Inflammatory macrophage treated with lipopolysaccharide for 4 hours (primary cell): ENCODE data around the gene ABCA7.
"Not testable (repeated sequence)": the region's sequence is repeated elsewhere in the genome, so short reads cannot be mapped to it uniquely, and the experiment has no call there.

ENCODE experiments used
- DNase-seq: peaks from one replicate; pipeline ENCODE4 v3.0.0-alpha.2; 2020

ABCA7 gene

GRCh38 chr19:1017115-1017905, 22.6 kb upstream of the ABCA7 start:
- no peak for DNase-seq

GRCh38 chr19:1017906-1018305, 22.0 kb upstream of the ABCA7 start:
- no peak for DNase-seq

- no peak for DNase-seq
These were observed 21.5 kb upstream of the ABCA7 start for GRCh38 chr19:1018393-1018792.

DNA sequence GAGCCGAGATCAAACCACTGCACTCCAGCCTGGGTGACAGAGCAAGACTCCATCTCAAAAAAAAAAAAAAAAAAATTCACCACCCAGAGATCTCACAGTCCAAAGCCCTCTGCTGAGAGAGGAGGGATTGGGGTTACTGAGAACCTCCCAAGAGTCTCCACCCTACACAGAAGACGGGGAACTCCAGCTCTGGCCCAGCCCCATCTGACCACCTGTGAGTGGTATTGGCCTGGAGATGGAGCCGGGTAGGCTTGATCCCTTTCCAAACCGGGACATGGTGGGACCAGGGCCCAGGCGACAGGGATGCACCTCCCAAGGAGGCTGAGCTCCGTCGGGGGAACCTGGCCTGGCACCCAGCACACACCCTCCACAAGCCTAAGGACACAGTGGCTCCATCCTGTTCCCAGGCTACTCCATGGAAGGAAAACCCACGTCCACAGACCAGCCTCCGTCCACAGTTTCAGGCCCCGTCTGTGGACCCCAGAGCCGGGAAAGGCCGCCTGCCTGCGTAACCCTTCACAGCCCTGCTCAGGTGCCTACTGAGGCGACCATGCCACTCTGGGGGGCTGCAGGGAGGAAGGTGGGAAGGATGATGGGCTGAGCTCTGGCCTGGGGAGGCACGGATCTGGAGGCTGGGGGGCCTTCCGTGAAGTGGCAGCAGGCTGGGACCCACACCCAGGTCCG, 20.8 kb upstream of the ABCA7 start:
- DNase-seq, result no peak

DNA sequence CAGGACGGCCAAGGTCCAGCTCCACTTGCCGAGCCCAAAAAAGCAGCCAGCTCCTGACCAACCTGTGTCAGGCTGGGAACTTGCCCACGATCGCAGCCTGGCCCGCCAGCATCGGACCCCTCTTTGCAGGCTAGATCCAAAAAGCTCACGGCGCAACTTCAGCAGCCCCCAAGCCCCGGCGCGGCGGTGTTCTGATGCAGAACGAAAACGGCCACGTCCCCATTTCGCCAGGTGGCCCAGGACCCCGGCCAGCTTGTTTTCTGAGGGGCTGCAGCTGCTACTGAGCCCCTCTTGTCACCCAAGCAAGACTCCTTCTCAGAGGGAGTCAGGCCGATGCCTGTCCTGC, 20.3 kb upstream of the ABCA7 start:
- no peak for DNase-seq

- peak; percentile 42 for DNase-seq
These were observed 19.7 kb upstream of the ABCA7 start for GRCh38 chr19:1019980-1020867.

DNA sequence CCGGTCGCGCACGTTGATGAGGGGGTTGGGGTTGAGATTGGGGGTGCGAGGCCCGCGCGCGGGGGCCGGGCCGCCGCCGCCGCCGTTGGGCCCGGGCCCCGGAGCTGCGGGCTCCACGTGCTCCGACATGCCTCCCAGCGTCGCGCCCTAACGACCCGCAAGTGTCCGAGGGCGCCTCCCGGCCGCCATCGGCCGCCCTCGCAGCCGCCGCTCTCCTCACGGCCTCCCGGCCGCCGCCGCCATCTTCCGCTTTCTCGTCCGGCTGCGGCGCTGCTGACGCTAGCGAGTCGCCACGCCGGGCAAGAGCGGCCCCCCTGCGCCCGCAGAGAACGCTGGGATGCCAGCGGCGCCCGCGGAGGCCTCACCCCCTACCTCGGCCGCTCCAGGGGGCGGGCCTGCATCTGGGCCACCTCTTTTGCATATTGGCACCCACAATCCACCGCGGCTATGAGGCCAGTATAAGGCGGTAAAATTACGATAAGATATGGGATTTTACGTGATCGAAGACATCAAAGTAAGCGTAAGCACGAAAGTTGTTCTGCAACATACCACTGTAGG, 19.0 kb upstream of the ABCA7 start, which contains the start of gene TMEM259:
TSS of gene TMEM259 (minus strand) at position 256 of the 558 bp plus-strand sequence. CDS start at position 129, 127 bp downstream.
- peak; percentile 98 for DNase-seq

- DNase-seq, result not testable (repeated sequence)
These were observed 16.1 kb upstream of the ABCA7 start for GRCh38 chr19:1023883-1024188.

DNA sequence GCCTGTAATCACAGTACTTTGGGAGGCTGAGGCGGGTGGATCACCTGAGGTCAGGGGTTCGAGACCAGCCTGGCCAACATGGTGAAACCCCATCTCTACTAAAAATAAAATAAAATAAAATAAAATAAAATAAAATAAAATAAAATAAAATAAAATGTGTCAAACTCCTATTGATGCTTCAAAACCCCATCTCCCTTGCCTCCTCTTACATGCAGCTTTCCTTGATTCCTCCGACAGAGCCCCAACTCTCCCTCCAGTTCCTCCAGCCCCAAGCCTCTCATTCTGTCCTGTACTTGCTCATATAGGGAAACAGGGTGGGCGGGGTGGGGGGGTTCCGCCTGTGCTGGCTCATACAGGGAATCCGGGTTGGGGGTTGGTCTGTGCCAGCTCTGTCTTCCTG, 14.8 kb upstream of the ABCA7 start:
- not testable (repeated sequence) for DNase-seq

DNA sequence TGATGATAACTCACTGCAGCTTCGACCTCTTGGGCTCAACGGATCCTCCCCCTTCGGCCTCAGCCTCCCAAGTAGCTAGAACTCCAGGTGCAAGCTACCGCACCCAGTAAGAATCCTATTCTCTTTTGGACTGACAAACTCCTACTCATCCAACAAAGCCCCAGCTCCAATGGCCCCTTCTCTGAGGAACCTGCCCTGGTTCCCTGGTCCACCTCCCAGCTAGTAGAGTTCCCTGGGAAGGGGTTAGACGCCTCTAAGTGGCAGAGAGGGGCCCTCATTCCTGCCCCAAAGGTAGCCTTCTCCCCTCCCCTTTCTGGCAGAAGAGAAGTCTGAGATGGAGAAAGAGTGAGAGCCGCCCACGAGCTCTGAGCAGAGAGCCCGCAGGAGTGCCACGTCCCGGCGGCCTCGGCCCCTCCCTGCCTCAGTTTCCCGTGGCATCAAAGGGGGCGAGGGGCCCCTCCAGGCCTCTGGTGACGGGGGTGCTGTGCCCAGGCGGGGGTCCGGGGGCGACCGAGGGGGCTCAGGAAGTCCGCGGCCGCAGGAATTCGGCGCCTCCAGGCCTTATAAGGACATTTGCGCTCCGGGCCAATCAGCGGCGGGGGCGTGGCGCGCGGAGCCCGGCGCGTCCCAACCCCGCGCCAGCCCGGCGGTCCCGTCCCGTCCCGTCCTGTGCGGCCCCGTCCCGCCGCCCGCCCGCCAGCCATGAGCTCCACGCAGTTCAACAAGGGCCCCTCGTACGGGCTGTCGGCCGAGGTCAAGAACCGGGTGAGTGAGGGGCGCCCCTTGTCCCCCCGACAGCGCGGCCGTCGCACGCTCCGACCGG, 13.7 kb upstream of the ABCA7 start, which contains the start of gene CNN2:
TSS of gene CNN2 (plus strand) at position 649 of the 823 bp plus-strand sequence. CDS start at position 703, 54 bp downstream.
- peak; percentile 76 for DNase-seq

GRCh38 chr19:1026783-1027649, 12.9 kb upstream of the ABCA7 start:
- peak; percentile 11 for DNase-seq

- no peak for DNase-seq
These were observed 12.3 kb upstream of the ABCA7 start for GRCh38 chr19:1027650-1028061.

GRCh38 chr19:1028062-1028926, 11.6 kb upstream of the ABCA7 start:
- DNase-seq, result peak; percentile 13

- DNase-seq, result no peak
These were observed 7.5 kb upstream of the ABCA7 start for GRCh38 chr19:1032264-1032867.

- no peak for DNase-seq
These were observed 3.8 kb upstream of the ABCA7 start for GRCh38 chr19:1035998-1036621.

GRCh38 chr19:1037621-1038064, 2.3 kb upstream of the ABCA7 start:
- DNase-seq, result no peak

DNA sequence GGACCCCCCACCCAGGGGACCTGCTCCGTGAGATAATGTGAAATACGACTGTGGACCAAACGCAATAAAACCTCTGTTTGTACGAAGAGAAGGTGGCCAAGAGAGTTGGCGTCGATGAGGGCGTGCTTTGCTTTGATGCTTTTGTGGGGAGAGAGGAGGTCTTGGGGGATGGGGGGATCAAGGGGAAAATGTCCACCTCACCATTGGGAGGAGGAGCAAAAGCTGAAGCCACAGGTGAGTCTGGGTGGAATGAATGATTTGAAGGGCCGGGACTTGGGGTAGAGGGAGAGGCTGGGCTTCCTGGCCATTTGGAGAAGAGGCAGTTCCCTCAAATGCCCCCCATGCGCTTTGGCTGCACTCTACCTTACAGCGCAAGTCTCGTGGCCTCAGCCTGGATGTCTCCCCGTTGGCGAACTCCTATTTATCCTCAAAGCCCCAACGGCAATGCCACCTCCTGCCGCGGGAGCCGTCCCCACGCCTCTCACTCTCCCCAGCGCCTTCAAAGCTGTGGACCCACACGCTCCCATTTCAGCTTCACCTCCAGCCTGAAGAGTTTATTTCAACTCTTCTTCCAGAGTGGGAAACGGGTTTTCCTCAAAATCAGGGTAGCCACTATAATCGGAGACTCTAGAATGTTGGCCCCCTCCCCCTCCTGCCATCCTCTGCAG, 795 bp upstream of the ABCA7 start:
- DNase-seq, result no peak

GRCh38 chr19:1040476-1041271, 767 bp downstream of the ABCA7 start:
- DNase-seq, result peak; percentile 91
